ENCODE results near the gene NFIB.
A peak's percentile ranks its signal among the peaks of the same experiment; 100 is the strongest.

NFIB gene

GRCh38 chr9:14313951-14314423, at the start of gene NFIB:
NFIB (minus strand) TSS chr9:14314141; CDS start chr9:14313511, 630 bp downstream.
- ATAC-seq (peak; percentile 53), DNase-seq (peak; percentile 23)

- DNase-seq: no peak
- no peak for ATAC-seq
Measured at GRCh38 chr9:14362175-14362574, 48.2 kb upstream of the NFIB start.

GRCh38 chr9:14361074-14361473, 47.1 kb upstream of the NFIB start:
- no peak for DNase-seq
- ATAC-seq: no peak

GRCh38 chr9:14358523-14358922, 44.6 kb upstream of the NFIB start:
- no peak for DNase-seq

GRCh38 chr9:14356351-14357265, 42.7 kb upstream of the NFIB start:
- DNase-seq (no peak), ATAC-seq (no peak)

More at GRCh38 chr9:14358523-14358922, 44.6 kb upstream of the NFIB start:
- ATAC-seq: no peak

GRCh38 chr9:14354201-14354600, 40.3 kb upstream of the NFIB start:
- DNase-seq (no peak), ATAC-seq (no peak)

GRCh38 chr9:14353222-14354056, 39.5 kb upstream of the NFIB start:
- peak; percentile 87 for DNase-seq
- ATAC-seq: peak; percentile 70

GRCh38 chr9:14352503-14352902, 38.6 kb upstream of the NFIB start:
- no peak for DNase-seq
- no peak for ATAC-seq

GRCh38 chr9:14351221-14351836, 37.4 kb upstream of the NFIB start:
- no peak for ATAC-seq
- no peak for DNase-seq

- ATAC-seq: no peak
Measured at GRCh38 chr9:14350754-14351153, 36.8 kb upstream of the NFIB start.

GRCh38 chr9:14350349-14350728, 36.4 kb upstream of the NFIB start:
- ATAC-seq (no peak), DNase-seq (no peak)

More at GRCh38 chr9:14350754-14351153, 36.8 kb upstream of the NFIB start:
- DNase-seq: no peak

GRCh38 chr9:14349447-14350348, 35.8 kb upstream of the NFIB start:
- ATAC-seq (no peak), DNase-seq (no peak)

- no peak for DNase-seq
- no peak for ATAC-seq
Measured at GRCh38 chr9:14349146-14349446, 35.2 kb upstream of the NFIB start.

GRCh38 chr9:14348373-14349145, 34.6 kb upstream of the NFIB start:
- DNase-seq (no peak), ATAC-seq (no peak)

GRCh38 chr9:14348123-14348372, 34.1 kb upstream of the NFIB start:
- DNase-seq (no peak), ATAC-seq (no peak)

- DNase-seq: no peak
- no peak for ATAC-seq
Measured at GRCh38 chr9:14347406-14348122, 33.6 kb upstream of the NFIB start.

- ATAC-seq (no peak), DNase-seq (no peak)
Measured at GRCh38 chr9:14346811-14347405, 33.0 kb upstream of the NFIB start.

- DNase-seq (no peak), ATAC-seq (no peak)
Measured at GRCh38 chr9:14346231-14346791, 32.4 kb upstream of the NFIB start.

GRCh38 chr9:14345354-14346230, 31.7 kb upstream of the NFIB start:
- ATAC-seq (no peak), DNase-seq (no peak)
